Endothelial cell of hepatic sinusoid (primary cell): ENCODE data around the gene RMRP.

Experiments used
- in situ Hi-C: cut with HindIII; loops from 2 replicates; pipeline ENCODE4 v1.10.0; 2017; ENCODE audit warnings: low sequenced_read_pairs

Gene RMRP

DNA sequence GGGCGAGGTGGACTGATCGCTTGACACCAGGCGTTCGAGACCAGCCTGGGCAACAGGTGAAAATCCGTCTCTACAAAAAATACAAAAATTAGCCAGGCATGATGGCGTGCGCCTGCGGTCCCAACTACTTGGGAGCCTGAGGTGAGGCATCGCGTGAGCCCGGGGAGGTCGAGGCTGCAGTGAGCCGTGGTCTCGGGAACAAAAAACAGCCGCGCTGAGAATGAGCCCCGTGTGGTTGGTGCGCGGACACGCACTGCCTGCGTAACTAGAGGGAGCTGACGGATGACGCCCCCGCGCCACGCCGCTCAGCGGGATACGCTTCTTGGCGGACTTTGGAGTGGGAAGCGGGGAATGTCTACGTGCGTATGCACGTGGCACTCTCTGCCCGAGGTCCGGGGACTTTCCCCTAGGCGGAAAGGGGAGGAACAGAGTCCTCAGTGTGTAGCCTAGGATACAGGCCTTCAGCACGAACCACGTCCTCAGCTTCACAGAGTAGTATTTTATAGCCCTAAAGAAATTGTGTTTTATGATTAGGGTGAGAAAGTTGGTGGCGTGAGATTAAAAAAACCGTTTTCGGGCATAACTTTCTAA lies at the start of gene RMRP:
RMRP (minus strand) TSS at position 474 of the 591 bp plus-strand sequence.
- in situ Hi-C loops: no loop called here

DNA sequence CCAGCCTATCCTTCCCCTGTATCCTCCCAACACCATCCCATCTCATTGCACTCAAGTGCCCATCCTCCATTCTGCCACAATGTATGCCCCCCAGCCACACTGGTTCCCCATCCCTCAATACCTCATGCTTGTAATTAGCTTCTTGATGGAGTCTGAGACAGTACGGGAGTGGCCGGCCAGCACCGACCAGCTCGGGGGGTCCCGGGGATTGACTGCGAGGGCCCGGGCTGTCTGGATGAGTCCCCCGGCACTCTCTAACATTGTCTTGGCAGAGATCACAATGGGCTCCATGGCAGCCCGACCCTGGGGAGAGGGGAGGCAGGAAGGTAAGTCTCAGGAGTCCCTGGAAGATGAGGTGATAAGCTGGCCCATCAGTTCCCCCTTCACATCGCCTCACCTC lies 49.1 kb upstream of the RMRP start:
- in situ Hi-C loops: no loop called here

DNA sequence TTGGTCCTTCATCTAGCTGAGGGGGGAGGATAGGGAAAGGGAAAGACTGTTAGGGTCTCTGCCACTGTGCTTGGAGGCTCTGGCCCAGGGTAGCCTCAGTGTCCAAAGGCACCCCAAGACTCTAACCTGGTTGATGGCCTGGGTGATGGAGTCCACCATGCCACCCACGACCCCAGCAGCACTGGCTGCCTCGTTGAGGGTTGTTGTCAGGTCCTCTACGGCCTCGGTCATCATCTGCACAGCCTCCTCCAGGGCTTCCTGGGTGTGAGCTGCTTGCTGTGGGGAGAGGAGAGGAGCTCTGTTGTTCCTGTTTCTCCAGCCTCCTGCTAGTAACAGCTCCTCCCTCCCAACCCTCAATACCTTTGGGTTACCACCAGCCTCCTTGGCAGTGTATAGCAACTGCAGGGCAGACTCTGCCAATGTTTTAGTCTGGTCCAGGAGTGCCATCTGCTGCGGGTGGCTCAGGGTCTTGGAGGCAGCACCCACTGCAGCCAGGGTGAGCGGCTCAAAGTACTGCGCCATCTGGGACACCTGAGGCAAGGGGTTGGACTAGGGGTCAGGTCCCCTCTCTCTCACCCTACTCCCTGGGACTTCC lies 48.1 kb upstream of the RMRP start:
- in situ Hi-C loops: no loop called here

DNA sequence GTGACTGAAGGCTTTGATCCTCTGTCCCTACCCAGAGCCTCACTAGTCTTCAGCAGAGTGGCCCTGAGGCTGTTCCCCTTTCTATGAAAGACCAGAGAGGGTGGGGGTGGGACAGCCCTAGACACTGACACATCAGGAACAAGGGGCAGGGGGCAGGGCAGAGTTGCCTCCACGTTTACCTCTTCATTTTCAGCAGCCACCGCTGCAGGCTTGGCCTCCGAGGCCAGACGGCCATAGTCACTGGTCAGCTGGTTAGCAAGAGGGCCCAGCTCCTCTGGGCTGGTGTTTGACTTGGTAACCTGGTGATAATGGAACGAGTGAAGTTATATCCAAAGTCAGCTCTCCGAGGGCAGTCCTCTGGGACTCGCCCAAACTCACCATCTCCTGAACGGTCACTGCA lies 47.6 kb upstream of the RMRP start:
- in situ Hi-C loops: no loop called here

GRCh38 chr9:35703906-35704672 lies 46.3 kb upstream of the RMRP start:
- in situ Hi-C loops: no loop called here

DNA sequence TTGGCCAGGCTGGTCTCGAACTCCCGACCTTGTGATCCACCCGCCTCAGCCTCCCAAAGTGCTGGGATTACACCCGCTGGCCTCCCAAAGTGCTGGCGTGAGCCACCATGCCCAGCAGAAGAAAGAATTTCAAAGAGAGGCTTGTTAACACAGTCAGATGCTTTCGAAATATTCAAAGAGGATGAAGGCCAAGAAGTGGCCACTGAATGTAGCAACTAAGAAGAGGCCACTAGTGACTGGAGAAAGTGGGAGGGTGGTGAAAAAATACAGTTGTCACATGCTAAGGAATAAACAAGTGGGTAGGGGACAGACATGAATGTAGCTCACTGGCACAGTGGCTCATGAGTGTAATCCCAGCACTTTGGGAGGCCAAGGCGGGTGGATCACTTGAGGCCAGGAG lies 44.9 kb upstream of the RMRP start:
- in situ Hi-C loops: no loop called here

DNA sequence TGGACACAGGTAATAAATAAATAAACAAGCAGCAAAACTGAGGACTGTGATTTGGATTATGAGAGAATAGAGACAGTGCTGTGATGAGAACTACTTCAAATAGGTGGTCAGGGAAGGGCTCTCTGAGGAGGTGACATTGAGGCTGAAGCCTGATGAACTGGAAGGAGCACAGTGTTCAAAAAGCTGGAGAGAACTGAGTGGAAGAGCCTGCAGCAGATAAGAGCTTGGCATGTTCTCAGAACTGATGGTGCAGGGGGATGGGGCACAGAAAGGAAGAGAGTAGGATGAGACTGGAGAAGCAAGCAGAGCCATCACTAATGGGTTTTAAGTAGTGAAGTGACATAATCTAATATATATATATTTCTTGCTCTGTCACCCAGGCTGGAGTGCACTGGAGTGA lies 43.1 kb upstream of the RMRP start:
- in situ Hi-C loops: no loop called here

GRCh38 chr9:35700031-35700430 lies 42.2 kb upstream of the RMRP start:
- in situ Hi-C loops: no loop called here

GRCh38 chr9:35698231-35698630 lies 40.4 kb upstream of the RMRP start:
- in situ Hi-C loops: no loop called here

GRCh38 chr9:35697486-35697885 lies 39.7 kb upstream of the RMRP start:
- in situ Hi-C loops: no loop called here

DNA sequence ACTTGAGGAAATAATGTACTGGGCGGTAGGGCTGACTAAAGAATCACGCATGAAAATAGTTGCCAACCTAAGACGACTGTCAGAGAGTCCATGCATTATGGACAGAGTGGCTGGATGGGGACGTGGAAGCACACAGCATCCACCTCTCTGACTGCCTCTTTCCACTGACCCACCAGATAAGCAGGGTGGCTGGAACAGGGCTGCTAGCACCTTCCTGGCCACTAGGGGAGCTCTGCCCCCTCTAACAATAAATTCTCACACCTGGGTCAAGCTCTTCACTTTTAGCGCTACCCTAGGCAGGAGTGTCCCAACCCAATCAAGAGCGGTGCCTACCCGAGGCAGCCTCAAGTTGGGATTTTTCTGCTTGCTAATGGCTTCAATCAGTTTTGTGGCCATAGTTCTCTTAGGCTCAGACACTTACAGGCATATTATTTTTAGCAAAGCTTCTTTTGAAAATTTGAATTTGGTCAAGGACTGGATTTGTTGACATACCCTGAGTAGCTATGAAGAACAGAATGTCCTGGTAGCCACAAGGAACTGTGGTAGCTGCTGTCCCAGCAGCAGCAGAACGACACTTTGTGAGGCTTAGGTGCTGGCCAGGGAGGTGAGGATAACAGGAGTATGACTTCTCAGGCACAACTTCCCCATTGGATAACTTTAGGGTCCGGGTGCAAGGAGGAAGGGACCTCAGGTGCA lies 38.8 kb upstream of the RMRP start:
- in situ Hi-C loops: no loop called here

DNA sequence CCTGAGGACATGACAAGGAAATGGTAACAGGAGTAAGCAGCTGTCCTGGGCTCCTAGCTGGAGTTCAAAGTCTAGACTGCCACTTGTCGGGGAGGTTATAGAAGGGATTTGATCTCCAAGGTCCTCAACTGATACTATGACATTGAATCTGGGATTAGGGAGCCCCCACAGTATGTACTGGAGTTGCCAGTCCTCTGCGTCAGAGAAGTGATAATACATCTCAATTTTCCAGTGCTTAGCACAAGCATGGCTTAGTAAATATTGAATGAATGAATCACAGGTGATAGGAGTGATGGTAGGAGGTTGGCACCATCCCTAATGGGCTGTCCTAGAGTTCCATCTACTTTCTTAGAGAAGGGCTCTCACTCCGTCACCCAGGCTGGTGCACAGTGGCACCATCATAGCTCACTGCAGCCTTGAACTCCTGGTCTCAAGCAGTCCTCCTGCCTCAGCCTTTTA lies 38.2 kb upstream of the RMRP start:
- in situ Hi-C loops: no loop called here

- in situ Hi-C loops: no loop called here
Observed at GRCh38 chr9:35691757-35692301, 34.0 kb upstream of the RMRP start.

DNA sequence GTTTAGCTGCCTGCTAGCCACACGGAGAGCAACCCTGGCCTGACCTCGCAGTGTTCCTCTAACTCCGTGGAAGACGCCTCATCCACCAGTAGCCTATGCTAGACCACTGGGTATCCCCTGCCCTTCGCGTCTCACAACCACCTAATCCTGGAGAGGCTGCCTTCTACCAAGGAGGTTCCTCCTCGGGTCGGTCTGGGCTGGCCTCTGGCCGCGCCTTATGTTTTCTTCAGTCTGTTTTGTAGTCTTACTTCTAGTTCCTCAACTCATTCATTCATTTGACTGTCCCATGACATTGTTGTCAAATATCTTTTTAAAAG lies 33.5 kb upstream of the RMRP start:
- in situ Hi-C loops: no loop called here

DNA sequence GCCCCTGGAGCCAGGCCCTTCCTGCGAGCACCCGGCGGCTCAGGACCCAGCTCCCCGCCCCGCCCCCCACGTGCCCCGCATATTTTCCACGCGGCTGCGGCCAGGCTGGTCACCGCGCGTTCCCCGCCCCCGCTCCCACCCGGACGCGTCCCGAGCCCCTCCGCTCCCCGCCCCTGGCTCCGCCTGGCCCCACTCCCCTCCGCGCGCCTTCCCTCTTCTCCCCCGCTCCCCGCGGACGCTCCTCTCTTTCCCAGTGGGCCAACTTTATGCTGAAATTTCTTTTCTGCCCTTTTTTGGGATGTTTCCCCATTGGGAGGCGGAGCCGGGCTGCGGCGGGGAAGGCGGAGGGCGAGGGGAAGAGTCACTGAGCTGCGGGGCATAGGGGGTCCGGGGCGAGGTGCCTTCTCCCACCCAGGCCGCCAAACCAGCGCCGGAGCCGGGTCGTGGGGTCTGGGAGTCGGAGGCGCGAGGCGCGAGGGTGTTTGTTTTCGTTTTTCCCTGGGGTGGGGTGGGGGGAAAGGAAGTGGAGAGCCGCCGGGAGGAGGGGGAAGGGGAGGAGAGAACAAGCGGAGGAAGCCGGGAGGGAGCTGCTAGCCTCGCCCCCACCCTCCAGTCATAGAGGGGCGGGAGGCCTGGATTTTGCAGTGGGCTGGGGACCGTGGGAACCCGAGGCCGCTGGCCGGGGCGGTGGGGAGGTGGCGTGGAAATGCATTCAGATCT lies 33.0 kb upstream of the RMRP start:
- in situ Hi-C loops: no loop called here

- in situ Hi-C loops: no loop called here
Observed at GRCh38 chr9:35690294-35690613, 32.4 kb upstream of the RMRP start.

GRCh38 chr9:35689542-35690293 lies 31.9 kb upstream of the RMRP start, which contains the start of gene TPM2:
Gene TPM2, minus strand, starts transcription at chr9:35689925. Its CDS starts 108 bp downstream, at chr9:35689817.
- in situ Hi-C loops: no loop called here

GRCh38 chr9:35688558-35689541 lies 31.0 kb upstream of the RMRP start:
- in situ Hi-C loops: no loop called here

DNA sequence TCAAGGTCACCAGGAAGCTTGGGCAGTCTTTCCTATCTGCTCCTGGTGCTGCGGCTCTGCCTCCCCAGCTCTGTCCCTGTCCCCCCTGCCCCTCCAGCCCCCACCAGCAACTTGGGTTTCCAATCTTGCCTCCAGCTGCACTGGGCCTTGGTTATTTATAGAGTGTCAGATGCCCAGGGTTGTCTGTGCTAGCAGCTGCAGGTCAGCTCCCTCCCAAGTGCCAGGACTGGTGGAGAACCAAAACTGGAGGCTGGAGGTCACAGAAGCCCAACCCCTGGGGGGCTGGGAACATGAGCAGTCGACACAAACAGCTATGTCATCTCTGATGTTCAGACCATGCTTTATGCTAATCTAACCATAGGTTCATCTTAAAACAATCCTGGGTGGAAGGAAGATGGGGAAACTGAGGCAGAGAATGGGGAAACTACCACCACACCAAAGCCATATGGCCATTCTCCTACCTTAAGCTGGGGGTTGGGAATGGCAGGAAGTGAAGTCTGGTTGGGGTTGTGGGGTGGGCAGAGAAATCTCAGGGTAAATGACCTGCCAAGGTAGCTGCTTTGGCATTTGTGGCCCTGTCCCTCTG lies 30.2 kb upstream of the RMRP start:
- in situ Hi-C loops: no loop called here
